SK-N-SH (cell line): ENCODE data around the gene LIMS3. TPM values are rescaled to one million over a fixed set of nuclear protein-coding genes. Genes with fewer than 3 reads are reported as not detected.
"Not testable (repeated sequence)": the region's sequence is repeated elsewhere in the genome, so short reads cannot be mapped to it uniquely, and the experiment has no call there.

Experiments used
- CTCF ChIA-PET: fragments of 300-600, 350-600 bp; formaldehyde crosslinking; extraction: SDS; loops from one replicate; lab custom pipeline; 2021; lab: Yijun Ruan, JAX
- POLR2A ChIA-PET: fragments of 350-600 bp; sonication (Branson Sonifier 250); formaldehyde crosslinking; extraction: SDS; loops from one replicate; lab custom pipeline; 2020; ENCODE audit warnings: antibody characterized with exemption, inconsistent platforms; lab: Yijun Ruan, JAX
- DNase-seq: peaks from one replicate; pipeline ENCODE4 v3.0.0; 2012
- H2AFZ ChIP-seq: fragments of 200-600 bp; sonication (generic); 2 replicates; pipeline ENCODE4 v1.8.1; 2016; ENCODE audit warnings: antibody characterized with exemption, mild to moderate bottlenecking, low read depth
- H3F3A ChIP-seq: fragments of 200-600 bp; sonication (generic); replicated peaks from 2 replicates; pipeline ENCODE3; 2016; ENCODE audit warnings: antibody characterized with exemption, mild to moderate bottlenecking; ENCODE audit not compliant: insufficient read depth
- H3K27ac ChIP-seq, 2 experiments: fragments of 200-500 bp in 1 of 2; fragments of 200-600 bp in 1 of 2; sonication (Bioruptor generic) in 1 of 2; sonication (generic), shearing (Covaris generic) in 1 of 2; 2 replicates each; pipeline versions ENCODE4 v1.5.1 to v1.6.1; 2014 to 2016; ENCODE audit warnings: low read depth in 2 of 2, inconsistent platforms in 1 of 2, low read length in 1 of 2, mild to moderate bottlenecking in 1 of 2, mixed read lengths in 1 of 2
- H3K27me3 ChIP-seq: fragments of 200-600 bp; sonication (generic), shearing (Covaris generic); 2 replicates; pipeline ENCODE4 v1.6.1; 2016; ENCODE audit warnings: mixed run types; ENCODE audit not compliant: insufficient read depth
- H3K36me3 ChIP-seq, 2 experiments: fragments of 200-500 bp in 1 of 2; fragments of 200-600 bp in 1 of 2; sonication (Bioruptor generic) in 1 of 2; sonication (generic) in 1 of 2; replicated peaks in 1 of 2; 2 replicates each; pipeline versions ENCODE3 to v1.5.1; 2014 to 2016; ENCODE audit warnings: low read length in 1 of 2, mild to moderate bottlenecking in 1 of 2; ENCODE audit not compliant: insufficient read depth in 2 of 2, control insufficient read depth in 1 of 2
- H3K4me1 ChIP-seq, 2 experiments: fragments of 200-500 bp in 1 of 2; fragments of 200-600 bp in 1 of 2; sonication (Bioruptor generic) in 1 of 2; sonication (generic), shearing (Covaris generic) in 1 of 2; 2 replicates each; pipeline versions ENCODE4 v1.5.1 to v1.6.1; 2014 to 2016; ENCODE audit warnings: low read depth in 1 of 2, low read length in 1 of 2, mixed run types in 1 of 2; ENCODE audit not compliant: insufficient read depth in 2 of 2, control insufficient read depth in 1 of 2
- H3K4me2 ChIP-seq: fragments of 200-600 bp; sonication (generic), shearing (Covaris generic); 2 replicates; pipeline ENCODE4 v1.6.1; 2017; ENCODE audit warnings: mixed run types
- H3K4me3 ChIP-seq, 2 experiments: fragments of 200-500 bp in 1 of 2; fragments of 200-600 bp in 1 of 2; sonication (Bioruptor generic) in 1 of 2; sonication (generic), shearing (Covaris generic) in 1 of 2; 2 replicates each; pipeline versions ENCODE4 v1.5.1 to v1.8.1; 2014 to 2016; ENCODE audit warnings: low read depth in 2 of 2, inconsistent platforms in 1 of 2, low read length in 1 of 2, mild to moderate bottlenecking in 1 of 2, mixed read lengths in 1 of 2, moderate library complexity in 1 of 2
- H3K79me2 ChIP-seq: fragments of 200-600 bp; sonication (generic); 2 replicates; pipeline ENCODE4 v1.8.1; 2017; ENCODE audit warnings: mild to moderate bottlenecking; ENCODE audit not compliant: insufficient read depth
- H3K9ac ChIP-seq: fragments of 200-600 bp; sonication (generic); 2 replicates; pipeline ENCODE4 v1.6.1; 2017; ENCODE audit warnings: mixed run types
- H3K9me2 ChIP-seq: fragments of 200-600 bp; sonication (generic); 2 replicates; pipeline ENCODE4 v1.6.1; 2017; ENCODE audit warnings: mixed run types
- H3K9me3 ChIP-seq: fragments of 200-600 bp; sonication (generic); 2 replicates; pipeline ENCODE4 v1.6.1; 2017; ENCODE audit warnings: mixed run types, mild to moderate bottlenecking, moderate library complexity
- H4K20me1 ChIP-seq: fragments of 200-600 bp; sonication (generic); 2 replicates; pipeline ENCODE4 v1.6.1; 2017; ENCODE audit warnings: mild to moderate bottlenecking, mixed run types; ENCODE audit not compliant: insufficient read depth
- WGBS: methylation state at CpG from one replicate; pipeline ENCODE4 v1.1.6; 2017; ENCODE audit warnings: low lambda C conversion rate; 5-methylcytosine and 5-hydroxymethylcytosine counted together
- polyA plus RNA-seq, 3 experiments: library from polyadenylated mRNA; depleted of rRNA; stranded (reverse); fragments of >200 nt; gene quantifications; 2 replicates each; pipeline ENCODE4 v1.2.3, GENCODE V29; 2012

LIMS3 gene
- polyA plus RNA-seq, 1 of the 3 experiments (the other 2 are of a cell fraction): 1.4 TPM

DNA sequence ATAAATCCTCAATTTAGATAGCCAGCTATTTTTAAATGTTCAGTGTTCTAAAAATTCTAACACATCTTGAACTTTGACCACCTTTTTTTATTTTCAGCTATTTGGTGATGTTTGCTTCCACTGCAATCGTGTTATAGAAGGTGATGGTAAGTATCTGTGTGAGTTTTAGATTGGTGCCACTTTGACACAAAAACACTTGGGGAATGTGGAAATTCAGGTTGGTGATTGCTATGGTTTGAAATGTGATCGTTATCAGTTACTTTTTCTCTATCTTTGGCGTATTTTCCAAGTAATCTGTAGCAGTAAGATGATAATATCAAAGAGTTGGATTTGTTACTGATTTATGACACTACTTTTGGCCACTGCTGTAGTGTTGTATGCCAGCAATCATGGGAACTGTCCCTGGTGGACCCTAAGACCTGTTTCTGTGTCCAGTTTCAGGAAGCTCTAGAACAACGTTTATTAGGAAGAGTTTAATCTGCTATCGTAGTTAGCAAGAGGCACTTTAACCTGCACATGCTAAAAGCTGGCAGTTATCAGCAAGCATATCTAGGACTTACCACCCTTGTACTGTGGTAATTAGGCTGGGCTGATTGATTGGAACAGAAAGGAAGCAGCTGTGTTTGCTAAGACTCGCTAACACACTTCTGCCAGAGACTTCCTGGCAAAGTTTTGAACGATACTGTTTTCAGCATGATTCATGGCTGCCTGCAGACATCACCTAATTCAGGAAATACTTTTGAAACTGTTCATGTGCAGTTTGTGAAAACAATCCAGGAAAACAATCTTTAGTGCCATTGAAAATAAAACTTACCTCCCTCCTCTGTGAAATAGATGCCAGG, 23.3 kb downstream of the LIMS3 start:
- H3K4me3 ChIP-seq, H3F3A ChIP-seq, H3K36me3 ChIP-seq, H3K9ac ChIP-seq, H2AFZ ChIP-seq, H4K20me1 ChIP-seq, H3K9me2 ChIP-seq, H3K27ac ChIP-seq, H3K4me2 ChIP-seq, H3K4me1 ChIP-seq, POLR2A ChIA-PET, DNase-seq, H3K79me2 ChIP-seq, H3K27me3 ChIP-seq, CTCF ChIA-PET, H3K9me3 ChIP-seq: not testable (repeated sequence)
- WGBS: no CpG with 5 or more reads among the region's 7 CpGs

DNA sequence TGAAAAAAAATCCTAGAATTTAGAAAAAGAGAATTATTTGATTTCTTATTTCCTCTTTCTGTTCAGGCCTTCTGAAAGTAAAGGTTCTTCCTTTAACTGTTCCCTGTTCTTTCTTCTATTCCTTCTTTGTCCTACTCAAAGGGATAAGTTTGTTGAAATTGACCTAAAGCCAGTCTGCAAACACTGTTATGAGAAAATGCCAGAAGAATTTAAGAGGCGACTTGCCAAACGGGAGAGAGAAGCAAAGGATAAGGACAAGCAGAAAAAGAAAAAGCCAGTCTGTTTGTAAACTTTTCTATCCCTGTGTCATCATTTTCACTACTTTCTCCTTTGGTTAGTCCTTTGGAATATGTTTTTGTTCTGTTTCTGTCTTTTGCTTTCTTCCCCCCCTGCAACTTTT, 26.0 kb downstream of the LIMS3 start:
- H2AFZ ChIP-seq, H3F3A ChIP-seq, H3K4me3 ChIP-seq, H3K79me2 ChIP-seq, H3K9ac ChIP-seq, H3K4me2 ChIP-seq, H3K27ac ChIP-seq, H3K27me3 ChIP-seq, H3K9me3 ChIP-seq, H3K9me2 ChIP-seq, H4K20me1 ChIP-seq, H3K36me3 ChIP-seq, POLR2A ChIA-PET, H3K4me1 ChIP-seq, DNase-seq, CTCF ChIA-PET: not testable (repeated sequence)
- WGBS: no CpG with 5 or more reads among the region's 2 CpGs

DNA sequence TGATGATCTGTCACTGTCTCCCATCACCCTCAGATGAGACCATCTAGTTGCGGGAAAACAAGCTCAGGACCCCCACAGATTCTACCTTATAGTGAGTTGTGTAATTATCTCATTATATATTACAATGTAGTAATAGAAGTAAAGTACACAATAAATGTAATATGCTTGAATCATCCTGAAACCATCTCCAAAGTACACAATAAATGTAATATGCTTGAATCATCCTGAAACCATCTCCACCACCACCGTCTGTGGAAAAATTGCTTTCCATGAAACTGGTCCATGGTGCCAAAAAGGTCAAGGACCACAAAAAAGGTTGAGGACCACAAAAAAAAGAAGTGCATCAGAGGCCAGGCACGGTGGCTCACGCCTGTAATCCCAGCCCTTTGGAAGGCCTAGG, 29.3 kb downstream of the LIMS3 start:
- H3K27ac ChIP-seq, H3K9me3 ChIP-seq, H3K36me3 ChIP-seq, H4K20me1 ChIP-seq, H3K79me2 ChIP-seq, H3F3A ChIP-seq, POLR2A ChIA-PET, H3K4me2 ChIP-seq, CTCF ChIA-PET, H3K9me2 ChIP-seq, H3K9ac ChIP-seq, H3K4me3 ChIP-seq, DNase-seq, H3K27me3 ChIP-seq, H2AFZ ChIP-seq, H3K4me1 ChIP-seq: not testable (repeated sequence)
- no CpG with 5 or more reads among the region's 4 CpGs for WGBS

DNA sequence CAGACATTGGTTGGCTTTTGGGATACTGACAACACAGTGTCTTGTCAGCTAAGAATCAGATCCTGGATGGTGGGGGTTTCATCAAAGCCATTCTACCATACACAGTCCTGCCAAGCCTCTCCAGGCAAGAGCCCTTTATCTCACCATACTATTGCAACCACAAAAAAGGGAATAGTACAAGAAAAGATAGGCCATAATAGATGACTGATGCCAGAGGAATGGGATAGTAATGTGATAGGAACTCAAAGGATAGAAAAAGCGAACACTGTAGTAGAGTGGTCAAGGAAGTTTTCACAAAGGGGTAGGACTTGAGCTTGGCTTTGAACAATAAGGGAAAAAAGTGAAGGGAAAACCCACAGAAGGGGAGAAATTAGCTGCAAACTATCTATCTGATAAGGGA, 30.7 kb downstream of the LIMS3 start:
- H3F3A ChIP-seq, H3K9me2 ChIP-seq, H4K20me1 ChIP-seq, H3K4me1 ChIP-seq, H3K36me3 ChIP-seq, H3K9me3 ChIP-seq, H3K4me2 ChIP-seq, H3K4me3 ChIP-seq, DNase-seq, H2AFZ ChIP-seq, CTCF ChIA-PET, H3K79me2 ChIP-seq, POLR2A ChIA-PET, H3K9ac ChIP-seq, H3K27ac ChIP-seq, H3K27me3 ChIP-seq: not testable (repeated sequence)
- no CpG with 5 or more reads among the region's 1 CpG for WGBS

DNA sequence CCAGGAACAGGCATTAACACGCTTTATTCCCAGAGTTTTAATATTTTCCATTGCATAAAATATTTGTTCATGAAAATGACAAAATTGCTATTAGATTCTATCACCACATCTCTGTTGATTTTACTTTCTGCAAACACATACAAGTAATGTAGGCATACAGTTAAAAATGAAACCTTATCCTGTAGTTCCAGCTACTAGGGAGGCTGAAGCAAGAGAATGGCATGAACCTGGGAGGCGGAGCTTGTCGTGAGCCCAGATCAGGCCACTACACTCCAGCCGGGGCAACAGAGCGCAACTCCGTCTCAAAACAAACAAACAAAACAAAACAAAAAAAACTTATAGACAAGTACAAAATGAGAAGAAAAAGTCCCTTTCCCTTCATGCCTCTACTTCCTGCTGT, 38.0 kb downstream of the LIMS3 start:
- H3K27ac ChIP-seq, POLR2A ChIA-PET, CTCF ChIA-PET, H3K27me3 ChIP-seq, H3K9me2 ChIP-seq, H3F3A ChIP-seq, H3K79me2 ChIP-seq, H3K36me3 ChIP-seq, H3K4me2 ChIP-seq, H3K9ac ChIP-seq, DNase-seq, H2AFZ ChIP-seq, H4K20me1 ChIP-seq, H3K4me3 ChIP-seq, H3K4me1 ChIP-seq, H3K9me3 ChIP-seq: not testable (repeated sequence)
- WGBS: no CpG with 5 or more reads among the region's 6 CpGs

DNA sequence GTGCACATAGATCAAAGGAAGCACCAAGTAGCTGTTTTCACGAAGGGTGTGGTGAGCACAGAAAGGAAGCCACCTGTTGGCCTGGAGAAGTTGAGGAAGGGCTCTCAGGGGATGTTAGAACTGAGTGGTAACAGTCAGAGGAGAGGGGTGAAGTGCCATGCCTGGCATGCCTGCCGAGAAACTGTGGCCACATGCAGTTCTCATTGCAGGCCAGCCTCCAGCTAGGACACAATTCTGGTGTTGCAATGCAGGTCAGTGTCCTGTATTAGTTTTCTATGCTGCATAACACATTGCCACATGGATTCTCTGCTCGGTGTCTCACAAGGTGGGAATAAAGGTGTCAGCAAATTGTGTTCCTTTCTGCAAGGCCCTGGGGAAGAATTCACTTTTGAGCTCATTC, 46.9 kb downstream of the LIMS3 start:
- H3K9me3 ChIP-seq, DNase-seq, H3K4me1 ChIP-seq, H3K27me3 ChIP-seq, H2AFZ ChIP-seq, H3K4me2 ChIP-seq, POLR2A ChIA-PET, H3K9ac ChIP-seq, H3K79me2 ChIP-seq, H3K4me3 ChIP-seq, H3K27ac ChIP-seq, H4K20me1 ChIP-seq, H3K36me3 ChIP-seq, CTCF ChIA-PET, H3F3A ChIP-seq, H3K9me2 ChIP-seq: not testable (repeated sequence)
- no CpG with 5 or more reads among the region's 3 CpGs for whole genome bisulfite sequencing
